GM12864 (cell line): Measurements from ENCODE around the gene SLK.
A peak's percentile ranks its signal among the peaks of the same experiment; 100 is the strongest.

Experiments
- DNase-seq: peaks from one replicate; pipeline ENCODE4 v3.0.0-alpha.2; 2011; ENCODE audit warnings: low read depth
- H3K4me3 ChIP-seq: 2 replicates; pipeline ENCODE4 v1.5.1; 2011; ENCODE audit warnings: mild to moderate bottlenecking, low read depth, low read length, control low read depth
- TF ChIP-seq, protein P1 (sequence below): IDR thresholded peaks from 2 replicates; pipeline ENCODE4 v1.5.1; 2011; ENCODE audit warnings: low read depth, mild to moderate bottlenecking, moderate library complexity, low read length, control low read depth, inconsistent platforms; ENCODE audit errors: missing control alignments

SLK gene

DNA sequence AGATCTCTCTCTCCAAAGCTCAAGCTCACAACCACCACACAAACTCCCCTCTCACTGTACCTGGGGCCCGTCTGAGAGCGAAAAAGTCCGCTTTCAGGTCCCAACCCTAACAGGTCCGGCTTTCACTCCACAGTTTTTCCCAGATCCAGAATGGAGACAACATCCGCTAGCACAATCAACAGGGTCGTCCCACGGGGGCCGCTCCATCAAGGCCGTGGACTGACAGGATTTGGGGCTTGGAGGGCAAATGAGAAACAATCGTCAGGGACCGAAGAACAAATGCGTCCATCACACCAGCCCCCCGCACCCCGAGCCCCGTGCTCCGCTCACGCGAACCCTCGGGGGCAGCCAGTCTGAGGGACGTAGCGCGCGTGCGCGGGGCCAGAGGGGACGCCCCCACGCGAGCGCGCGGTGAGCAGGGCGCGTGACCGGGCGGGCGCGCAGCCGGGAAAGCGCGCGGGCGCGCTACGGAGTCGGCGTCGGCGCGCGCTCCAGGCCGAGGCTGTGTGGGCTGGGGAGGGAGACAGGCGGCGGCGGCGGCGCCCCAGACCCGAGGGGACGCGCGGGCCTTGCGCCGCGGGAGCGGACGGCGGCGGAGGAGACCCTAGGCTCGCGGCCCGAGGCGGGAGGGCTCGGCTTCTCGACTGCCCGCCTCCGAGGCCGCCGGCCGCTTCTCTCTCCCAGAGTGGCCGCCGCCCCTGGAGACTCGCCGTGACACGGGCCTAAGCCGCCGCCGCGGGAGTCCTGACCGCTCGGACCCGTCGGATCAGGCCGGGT, at the start of gene SLK:
Gene SLK (plus strand): TSS at position 470 of the 777 bp plus-strand sequence. CDS start 606 bp downstream, outside the sequence.
- H3K4me3 ChIP-seq: peak within 1 kb of the TSS; percentile 100
- TF ChIP-seq, protein P1, sequence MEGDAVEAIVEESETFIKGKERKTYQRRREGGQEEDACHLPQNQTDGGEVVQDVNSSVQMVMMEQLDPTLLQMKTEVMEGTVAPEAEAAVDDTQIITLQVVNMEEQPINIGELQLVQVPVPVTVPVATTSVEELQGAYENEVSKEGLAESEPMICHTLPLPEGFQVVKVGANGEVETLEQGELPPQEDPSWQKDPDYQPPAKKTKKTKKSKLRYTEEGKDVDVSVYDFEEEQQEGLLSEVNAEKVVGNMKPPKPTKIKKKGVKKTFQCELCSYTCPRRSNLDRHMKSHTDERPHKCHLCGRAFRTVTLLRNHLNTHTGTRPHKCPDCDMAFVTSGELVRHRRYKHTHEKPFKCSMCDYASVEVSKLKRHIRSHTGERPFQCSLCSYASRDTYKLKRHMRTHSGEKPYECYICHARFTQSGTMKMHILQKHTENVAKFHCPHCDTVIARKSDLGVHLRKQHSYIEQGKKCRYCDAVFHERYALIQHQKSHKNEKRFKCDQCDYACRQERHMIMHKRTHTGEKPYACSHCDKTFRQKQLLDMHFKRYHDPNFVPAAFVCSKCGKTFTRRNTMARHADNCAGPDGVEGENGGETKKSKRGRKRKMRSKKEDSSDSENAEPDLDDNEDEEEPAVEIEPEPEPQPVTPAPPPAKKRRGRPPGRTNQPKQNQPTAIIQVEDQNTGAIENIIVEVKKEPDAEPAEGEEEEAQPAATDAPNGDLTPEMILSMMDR: no peak
- peak; percentile 55 for DNase-seq

DNA sequence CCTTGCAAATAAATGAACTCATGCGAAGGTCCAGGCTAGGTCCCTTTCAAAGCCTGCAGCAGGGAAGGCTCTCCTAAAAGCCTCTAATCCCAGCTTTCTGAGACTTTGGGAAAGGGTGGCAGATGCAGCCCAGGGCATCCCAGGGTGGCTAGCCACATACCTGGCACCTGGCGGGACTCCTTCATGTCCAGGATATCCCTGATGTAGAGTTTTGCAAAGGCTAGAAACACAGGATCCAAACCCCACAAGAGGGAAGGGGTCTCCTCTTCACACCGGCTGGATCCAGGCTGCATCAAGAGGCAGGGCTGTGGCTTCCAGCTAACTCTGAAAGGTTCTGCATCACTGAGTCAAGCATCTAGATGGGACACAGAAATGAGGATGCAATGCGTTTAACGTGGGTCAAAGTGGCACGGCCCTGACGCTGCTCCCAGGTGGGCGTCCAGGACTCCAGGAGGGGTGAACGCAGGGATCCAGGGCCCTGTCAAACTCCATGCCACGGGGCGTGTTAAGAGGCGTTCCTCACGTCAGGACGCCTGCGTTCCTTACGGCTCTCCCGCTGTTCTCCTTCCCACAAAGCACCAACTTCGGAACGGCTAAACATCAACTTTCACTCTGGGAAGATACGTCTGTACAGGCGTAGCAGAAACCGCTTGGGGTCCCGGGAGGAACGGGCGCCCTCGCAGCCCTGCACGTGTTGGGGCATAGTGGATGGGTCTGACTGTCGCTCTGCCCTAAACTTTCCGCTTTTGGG, 49.5 kb upstream of the SLK start:
- TF ChIP-seq, protein P1: no peak
- DNase-seq: no peak

DNA sequence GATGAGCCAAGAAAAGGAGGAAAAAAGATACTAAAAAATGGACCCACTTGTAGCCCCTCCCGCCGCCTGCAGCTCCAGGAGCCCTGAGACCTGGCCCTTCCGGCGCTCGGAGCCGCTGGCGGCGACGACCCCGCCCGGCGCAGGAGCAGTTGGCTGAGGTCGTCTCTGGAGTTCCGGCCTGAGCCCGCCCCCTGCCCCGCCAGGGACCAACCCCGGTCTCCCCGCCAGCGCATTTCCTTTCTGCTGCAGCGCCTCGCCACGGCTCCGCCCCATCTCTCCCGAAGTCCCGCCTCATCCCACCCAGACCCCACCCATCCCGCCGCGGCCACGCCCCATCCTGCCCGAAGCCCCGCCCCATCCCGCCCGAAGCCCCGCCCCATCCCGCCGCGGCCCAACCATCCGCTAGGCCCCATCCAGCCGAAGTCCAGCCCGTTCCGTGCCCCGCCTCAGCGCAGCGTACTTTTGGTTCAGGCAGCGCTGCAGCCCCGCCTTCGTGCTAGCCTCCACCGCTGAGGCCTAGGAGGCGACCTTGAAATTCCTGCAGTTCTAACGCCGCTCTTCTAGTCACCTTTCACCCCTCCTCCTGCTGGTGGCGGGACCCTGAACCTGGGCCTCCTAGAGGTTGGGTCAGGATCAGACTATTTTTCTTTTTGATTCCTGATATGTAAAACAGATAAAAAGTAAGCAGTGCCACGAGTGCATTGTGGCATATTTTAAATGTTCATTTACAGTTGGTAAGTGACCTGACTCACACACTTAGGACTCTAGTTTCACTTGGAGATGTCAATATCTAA, 48.7 kb upstream of the SLK start, which contains the start of gene STN1:
Gene STN1 (minus strand): TSS at position 132 of the 794 bp plus-strand sequence. CDS start 590 bp downstream, outside the sequence.
- TF ChIP-seq, protein P1: peak; percentile 14

More for the DNA sequence above, 49.5 kb upstream of the SLK start:
- H3K4me3 ChIP-seq: peak overlapping the region; percentile 86

DNA sequence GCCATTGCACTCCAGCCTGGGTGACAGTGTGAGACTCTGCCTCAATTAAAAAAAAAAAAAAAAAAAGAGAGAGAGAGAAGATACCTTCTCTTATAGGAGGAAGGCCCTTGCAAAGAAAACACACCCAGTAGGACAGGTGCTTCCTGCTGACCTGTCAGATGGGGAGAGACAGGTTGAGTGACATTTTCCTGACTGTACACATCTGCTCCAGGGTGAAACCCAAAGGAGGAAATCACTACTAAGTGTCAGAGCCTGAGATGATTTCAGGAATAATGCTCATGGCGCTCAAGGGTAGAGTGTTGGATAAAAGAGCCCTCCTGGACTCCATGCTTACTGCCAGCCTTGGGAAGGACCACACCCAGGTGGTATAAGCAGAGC, 47.3 kb upstream of the SLK start:
- TF ChIP-seq, protein P1: no peak
- H3K4me3 ChIP-seq: no peak overlapping the region
- DNase-seq: no peak

More for the DNA sequence above, 48.7 kb upstream of the SLK start, which contains the start of gene STN1:
- peak; percentile 85 for DNase-seq
- H3K4me3 ChIP-seq: peak within 1 kb of the TSS; percentile 86

DNA sequence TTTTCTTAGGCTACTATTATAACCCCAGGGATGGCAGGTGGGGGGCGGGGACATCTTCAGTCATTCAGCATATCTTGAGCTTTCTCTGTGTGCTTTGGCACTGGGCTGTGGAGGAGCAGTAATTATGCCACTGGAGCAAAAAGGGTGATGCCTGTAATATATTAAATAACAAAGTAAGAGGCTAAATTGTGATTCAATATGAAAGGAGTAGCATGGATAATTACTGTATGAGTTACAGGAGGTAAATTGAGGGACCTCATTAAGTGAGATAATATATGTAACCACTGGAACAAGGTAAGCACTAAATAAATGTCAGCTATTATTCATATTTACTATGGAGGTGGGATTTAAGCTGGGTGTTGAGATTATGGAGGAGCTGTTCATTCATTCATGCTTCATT, 45.7 kb upstream of the SLK start:
- no peak overlapping the region for H3K4me3 ChIP-seq
- TF ChIP-seq, protein P1: no peak
- DNase-seq: no peak

DNA sequence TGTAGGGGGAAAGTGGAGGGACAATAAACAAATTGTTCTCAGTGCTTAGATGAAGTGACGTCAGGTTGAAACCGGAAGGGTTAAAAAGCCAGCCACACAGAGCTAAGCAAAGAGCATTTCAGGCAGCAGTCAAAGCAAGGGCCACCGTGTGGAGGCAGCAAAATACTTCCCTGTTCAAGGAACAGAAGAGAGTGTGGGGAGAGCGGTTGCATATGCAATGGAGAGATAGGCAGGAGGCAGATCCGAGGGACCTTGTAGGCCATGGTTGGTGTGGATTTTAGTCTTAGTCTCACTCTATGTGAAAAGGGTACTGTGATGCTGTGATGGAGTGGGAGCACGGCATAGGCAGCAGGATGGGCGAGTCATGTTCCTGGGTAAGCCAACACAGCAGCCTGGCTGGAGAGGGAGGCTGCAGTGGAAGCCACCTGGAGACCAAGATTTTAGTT, 45.2 kb upstream of the SLK start:
- DNase-seq: no peak
- TF ChIP-seq, protein P1: no peak
- no peak overlapping the region for H3K4me3 ChIP-seq
